Upper lobe of left lung (tissue), 4 donors: ENCODE results near the gene SNX1.
"Not testable (repeated sequence)": the region's sequence is repeated elsewhere in the genome, so short reads cannot be mapped to it uniquely, and the experiment has no call there.

Source experiments
- EP300 ChIP-seq, 4 donors: sonication (generic); formaldehyde crosslinking; IDR thresholded peaks; one replicate each; pipeline ENCODE4 v1.5.1; 2017; ENCODE audit warnings: antibody characterized with exemption in 4 of 4, control low read depth in 2 of 4
- POLR2AphosphoS5 ChIP-seq, 2 donors: sonication (generic); formaldehyde crosslinking; IDR thresholded peaks; one replicate each; pipeline ENCODE4 v1.5.1; 2017; ENCODE audit warnings: antibody characterized with exemption in 2 of 2

DNA sequence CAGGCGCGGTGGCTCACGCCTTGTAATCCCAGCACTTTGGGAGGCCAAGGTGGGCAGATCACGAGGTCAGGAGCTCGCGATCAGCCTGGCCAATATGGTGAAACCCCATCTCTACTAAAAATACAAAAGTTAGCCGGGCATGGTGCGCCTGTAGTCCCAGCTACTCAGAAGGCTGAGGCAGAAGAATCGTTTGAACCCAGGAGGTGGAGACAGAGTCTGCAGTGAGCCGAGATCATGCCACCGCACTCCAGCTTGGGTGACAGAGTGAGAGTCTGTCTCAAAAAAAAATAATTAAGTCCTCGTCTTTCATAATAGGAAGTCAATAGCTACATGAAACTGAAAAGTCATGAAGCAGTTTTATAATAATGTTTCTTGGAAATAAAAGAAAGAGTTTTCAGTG lies 42.1 kb upstream of the SNX1 start:
- TF ChIP-seq EP300, POLR2AphosphoS5 (IDR thresholded peaks at IDR 0.05): not testable (repeated sequence)
